Measurements from ENCODE around the gene CDA.
"Not testable (repeated sequence)": the region's sequence is repeated elsewhere in the genome, so short reads cannot be mapped to it uniquely, and the experiment has no call there.

Gene CDA

DNA sequence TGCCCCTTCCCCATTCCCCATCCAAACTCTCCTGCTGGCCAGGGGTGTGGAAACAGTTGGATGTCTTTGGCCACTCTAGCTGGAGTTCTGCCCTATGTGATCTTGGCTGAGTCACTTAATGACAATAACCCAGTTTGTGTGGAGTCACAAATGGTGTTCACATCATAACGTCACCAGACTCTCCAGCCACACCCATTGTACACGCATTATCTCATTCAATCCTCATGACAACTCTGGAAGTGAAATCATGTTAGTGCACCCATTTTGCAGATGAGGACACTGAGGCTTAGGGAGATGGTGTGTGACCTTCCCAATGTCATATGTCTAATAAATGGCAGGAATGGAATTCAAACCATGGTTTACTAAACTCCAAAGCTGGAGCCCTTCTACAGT, 1.2 kb upstream of the CDA start:
- no peak for FAIRE-seq

DNA sequence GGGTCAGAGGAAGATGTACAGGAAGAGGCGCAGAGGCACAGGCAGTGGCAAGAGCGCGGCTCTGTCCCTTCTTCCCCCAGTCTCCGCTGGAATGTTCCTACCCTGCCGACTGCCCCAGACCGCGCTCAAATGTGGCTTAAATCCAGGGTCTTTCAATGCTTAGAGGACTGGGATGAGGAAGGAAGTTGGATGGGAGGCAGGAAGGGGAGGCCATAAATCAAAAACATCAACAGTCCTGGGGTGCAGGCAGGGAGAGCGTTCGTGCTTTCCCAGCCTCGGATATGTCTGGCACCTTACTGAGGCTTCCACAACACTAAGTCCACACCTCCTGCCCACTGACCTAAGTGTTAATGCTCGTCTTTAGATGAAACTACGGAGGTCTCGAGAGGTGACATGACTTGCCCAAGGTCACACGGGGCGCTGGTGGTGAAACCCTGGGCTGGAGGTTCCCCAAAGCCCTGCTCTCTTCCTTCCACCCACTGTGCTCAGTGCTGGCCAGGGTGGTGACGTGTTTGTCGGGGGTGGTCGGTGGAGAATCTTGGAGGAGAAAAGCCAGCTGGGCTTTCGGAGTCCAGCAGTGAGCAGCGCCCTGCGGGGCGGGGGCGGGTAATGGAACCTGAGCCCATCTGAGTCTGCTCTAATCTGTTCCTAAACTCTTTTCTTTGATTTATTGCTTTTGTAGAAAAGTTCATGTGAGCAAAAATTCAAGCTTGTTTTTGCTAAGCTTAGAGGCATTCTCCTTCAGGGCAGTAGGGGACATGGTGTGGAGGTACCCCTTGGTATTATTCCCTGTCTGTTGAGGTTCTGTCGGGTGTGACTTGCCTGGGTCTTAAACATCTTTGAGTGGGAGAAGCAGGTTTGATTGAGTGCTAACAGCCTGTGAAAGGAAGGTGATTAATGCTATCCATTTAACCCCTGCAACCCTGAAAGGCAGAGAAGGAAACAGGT, 708 bp downstream of the CDA start:
- FAIRE-seq = no peak

DNA sequence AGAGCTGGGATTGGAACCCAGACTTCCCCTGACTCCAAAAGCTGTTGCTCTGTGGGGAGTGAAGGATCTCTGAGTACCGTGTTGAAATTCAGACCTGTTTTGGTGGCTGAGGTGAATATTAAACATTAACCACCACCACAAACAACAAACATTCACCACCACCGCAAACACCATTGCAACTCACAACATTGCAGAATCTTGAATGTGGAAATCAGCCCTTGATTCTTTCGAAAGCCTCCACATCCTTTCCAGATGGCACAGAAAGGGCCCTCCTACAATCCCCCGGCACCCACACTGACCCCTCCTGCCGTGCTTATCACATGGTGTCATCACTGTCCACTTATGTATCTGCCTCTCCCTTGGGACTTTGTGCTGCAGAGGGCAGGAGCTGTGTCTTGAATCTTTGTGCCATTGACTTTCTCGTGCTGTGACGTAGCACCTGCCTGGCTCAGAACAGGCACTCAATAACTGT, 1.4 kb downstream of the CDA start:
- no peak for FAIRE-seq

DNA sequence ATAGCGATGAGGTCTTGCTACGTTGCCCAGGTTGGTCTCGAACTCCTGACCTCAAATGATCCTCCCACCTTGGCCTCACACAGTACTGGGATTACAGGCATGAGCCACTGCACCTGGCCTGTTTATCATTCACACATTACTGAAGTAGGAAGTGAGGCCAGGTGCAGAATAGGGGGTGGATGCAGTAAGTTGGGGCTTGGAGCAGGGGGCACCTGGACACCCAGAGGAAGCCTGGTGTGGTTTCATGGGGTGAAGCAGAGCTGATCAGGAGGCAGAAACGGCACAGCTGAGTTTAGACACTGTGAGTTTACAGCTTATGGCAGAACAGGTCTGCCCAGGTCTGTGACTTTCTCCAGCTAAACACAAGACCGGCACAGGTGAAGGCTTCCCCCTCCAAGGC, 4.9 kb downstream of the CDA start:
- no peak for FAIRE-seq

DNA sequence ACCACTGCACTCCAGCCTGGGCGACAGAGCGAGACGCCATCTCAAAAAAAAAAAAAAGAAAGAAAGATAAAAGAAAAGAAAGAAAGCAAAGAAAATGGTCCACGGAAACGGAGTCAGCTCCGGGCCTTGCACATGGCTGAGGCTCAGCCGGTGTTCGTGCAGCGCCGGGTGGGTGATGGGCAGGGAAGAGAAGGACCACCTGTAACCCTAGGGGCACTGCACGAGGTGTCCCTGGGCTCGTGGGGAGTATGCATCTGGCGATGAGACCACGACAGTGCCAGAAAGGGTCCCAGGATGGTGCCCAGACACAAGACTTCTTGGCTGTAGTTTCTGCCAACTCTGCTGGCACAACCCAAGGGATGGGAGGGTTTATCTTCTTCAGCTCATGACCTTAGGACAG, 5.8 kb downstream of the CDA start:
- FAIRE-seq = no peak

DNA sequence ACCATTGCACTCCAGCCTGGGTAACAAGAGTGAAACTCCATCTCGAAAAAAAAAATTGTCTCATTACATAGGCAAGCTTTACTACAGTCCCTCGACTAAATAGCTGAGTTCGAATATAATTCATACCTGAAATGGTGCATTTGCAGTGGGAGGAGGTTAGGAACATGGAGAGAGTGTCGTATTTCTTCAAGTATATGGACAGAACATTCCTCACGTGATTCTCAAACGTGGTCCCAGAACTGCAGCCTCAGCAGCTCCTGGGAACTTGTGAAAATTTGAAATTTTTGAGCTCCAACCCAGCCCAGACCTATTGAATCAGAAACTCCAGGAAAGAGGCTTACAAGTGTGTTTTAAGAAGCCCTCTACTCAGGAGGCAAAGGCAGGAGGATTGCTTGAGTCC, 7.2 kb downstream of the CDA start:
- no peak for FAIRE-seq

DNA sequence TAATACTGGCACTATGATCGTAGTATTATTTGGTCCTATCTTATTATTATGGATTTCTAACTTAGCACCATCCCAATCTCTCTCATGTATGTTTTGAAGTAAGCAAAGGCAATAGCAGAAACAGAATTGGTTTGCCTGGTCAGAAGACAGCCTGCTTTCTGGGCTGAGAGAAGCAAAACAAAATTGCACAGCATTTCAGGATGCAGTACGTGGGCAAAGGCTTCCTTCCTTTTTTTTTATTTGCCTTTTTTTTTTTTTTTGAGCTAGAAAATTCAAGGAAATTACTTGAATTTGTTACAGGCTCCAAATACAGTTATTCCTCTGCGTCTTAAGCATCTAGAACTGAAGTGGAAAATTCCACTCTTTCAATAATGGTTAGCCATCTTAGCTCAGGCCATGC, 8.8 kb downstream of the CDA start:
- no peak for FAIRE-seq

DNA sequence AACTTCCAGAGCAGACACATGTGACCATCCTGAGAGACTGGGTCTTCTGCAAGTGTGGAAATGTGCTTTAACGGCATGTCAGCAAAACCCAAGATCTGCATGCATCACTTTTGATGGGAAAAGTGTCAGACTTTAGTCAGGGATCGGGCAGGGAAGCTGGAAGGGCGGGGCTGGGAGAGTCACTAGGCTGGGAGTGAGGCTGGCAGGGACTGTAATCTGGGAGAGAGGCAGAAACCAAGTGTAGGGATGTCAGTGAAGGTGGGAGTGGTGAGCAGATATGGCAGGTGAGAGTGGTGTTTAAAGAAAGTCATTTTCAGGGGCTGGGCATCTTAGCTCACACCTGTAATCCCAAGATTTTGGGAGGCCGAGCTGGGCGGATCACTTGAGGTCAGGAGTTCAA, 11.3 kb downstream of the CDA start:
- no peak for FAIRE-seq

DNA sequence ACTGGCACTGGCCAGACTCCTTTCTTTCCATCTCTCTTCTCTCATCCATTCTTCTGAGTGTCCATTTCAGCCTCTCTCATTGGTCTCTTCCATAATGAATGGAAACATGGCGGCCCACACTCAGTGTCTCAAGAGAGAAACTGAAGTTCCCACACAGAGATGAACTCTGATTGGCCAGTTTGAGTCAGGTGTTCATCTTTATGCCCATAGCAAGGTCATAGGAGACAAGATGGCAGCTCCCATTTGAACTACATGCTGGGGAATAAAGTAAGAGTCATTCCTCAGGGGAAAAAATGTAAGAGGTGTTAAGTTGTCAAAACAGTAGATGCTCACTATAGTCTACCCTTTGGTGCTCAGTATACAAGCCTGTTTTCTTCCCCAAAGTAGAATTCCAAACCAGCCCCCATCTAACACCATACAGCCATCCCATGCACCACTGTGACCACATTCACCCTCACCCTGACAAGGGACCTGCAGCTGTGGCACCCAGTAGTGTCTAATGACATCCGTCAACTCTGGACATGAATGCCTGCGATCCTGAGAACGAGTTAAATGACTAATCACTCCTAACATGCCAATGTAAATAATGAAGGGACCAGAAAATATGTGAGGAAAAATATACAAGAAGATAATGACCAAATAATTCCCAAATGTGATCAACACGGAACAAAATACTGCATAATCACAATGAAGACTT, 12.4 kb downstream of the CDA start:
- no peak for FAIRE-seq

DNA sequence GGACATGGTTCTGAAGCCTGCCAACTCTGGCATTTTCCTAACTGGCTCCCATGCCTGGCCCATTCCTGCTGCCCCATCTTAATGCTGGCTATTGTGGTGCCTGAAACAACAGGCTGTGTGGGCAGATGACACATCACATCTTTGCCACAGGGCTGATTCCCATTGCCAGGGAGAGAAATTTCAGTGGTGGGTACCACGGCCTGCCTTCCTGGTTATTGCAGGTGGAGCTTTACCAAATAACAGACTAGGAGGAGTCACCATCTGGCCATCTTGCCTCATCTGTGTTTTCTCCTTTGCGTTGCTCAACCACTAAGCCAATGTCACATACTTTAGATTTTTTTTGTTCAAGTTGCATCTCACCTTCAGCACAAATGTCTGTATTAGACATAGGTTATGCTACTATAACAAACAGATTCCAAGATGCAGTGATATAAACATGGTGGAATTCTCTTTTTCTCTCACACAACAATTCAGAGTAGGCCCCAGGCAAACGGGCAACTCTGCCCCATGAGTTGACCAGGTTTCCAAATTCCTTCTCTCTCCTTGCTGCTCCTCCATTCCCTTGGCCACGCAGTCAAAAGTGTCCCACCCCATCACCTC, 14.1 kb downstream of the CDA start:
- no peak for FAIRE-seq

DNA sequence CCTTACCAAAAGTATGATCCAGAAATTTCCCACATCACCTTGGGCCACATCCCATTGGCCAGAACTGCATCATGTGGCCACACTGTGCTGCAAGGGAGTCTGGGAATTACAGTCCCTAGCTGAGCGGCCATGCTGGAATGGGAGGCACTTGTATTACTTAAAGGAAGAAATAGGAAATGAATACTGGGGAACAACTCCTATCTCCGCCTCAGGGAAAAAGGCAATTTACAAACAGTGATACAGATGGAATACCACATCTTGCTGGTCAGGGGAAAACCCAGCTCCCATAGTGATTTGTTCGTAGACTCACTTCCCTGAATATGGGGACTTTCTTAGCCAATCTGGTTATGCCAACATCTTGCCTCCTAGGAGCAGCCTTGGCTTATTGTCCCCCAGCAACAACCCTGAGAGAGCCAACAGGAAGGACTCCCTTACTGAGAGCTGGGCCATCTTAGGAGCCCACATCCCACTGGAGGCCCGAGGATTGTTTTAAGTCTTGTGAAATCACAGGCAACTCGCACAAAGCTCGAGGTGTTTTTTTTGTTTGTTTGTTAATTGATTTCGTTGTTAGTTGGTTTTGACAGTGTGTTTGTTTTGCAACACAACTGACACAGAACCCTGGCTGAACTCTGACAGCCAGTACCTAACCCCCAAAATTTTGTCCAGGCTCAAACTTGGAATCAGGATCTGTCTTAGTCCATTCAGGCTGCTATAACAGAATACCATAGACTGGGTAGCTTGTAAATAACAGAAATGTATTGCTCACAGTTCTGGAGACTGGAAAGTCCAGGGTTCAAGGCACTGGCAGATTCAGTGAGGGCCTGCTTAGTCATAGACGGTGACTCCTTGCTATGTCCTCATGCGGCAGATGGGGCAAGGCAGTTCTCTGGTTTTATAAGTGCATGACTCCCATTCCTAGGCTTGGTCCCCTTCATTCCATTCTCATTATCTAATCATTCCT, 14.9 kb downstream of the CDA start:
- no peak for FAIRE-seq

DNA sequence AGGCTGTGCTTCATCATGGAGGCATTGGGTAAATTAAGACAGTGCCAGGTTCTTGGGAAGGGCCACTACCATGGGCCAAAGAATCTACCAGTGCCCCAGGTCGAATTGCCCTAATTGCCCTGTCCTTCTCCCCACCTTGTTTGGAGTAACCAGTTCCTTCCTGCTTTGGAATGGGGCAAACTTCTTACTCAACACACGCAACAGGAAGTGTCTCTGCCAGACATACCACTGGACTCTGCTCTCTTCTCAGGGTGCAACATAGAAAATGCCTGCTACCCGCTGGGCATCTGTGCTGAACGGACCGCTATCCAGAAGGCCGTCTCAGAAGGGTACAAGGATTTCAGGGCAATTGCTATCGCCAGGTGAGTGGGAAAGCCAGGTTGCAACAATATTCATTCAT, 15.8 kb downstream of the CDA start:
- FAIRE-seq = no peak

DNA sequence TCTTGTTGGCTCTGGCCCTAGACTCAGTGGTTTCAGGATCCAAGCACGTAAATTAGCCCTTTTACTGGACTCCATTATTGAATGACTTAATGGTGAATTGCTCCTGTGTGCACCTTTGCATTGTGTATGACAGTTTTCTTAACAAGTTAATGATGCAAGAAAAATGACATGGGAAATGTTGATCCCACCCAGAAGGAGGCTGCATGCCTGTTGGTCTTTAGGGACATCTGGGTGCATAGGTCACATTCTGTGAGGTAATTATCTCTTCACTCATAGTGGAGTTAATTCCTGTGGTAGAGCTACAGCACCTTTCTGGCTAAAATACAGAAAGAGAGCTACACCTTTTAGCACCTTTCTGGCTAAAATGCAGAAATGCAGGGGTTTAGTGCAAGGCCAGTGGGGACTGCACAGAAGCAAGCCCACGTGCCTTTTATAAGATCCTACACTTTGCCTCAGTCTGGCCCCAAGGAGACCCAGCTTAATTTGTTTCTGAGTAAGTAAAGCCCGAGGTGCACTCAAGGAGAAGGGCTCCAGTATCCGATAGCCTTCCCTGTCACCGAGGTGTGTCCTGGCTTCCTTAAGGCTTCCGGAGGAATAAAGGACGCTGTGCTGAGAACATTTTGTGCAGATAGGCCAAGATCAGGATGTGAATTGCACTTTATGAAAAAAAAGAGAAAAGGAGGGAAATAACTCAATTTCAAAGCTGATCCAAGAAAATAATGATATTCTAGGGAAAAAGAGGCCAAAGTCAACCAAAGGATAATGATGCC, 18.1 kb downstream of the CDA start:
- FAIRE-seq = not testable (repeated sequence)

DNA sequence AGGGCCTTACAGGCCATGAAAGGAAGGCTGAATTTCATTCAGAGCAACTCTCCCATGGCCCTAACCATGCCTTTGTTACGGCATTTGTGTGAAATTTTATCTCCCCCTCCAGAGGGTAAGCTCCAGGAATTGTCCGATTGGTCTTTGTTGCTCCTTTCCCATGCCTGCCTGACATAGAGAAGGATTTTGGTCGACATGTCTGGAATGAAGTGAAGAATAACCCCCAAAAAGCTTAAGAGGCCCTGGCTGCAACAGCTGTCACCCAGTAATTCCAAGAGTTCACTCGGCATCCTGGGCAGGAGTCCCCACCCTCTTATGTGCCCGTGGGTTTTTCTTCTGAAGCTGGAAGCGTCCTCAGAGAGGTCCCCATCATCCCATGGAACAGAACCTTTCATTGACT, 20.6 kb downstream of the CDA start:
- no peak for FAIRE-seq

DNA sequence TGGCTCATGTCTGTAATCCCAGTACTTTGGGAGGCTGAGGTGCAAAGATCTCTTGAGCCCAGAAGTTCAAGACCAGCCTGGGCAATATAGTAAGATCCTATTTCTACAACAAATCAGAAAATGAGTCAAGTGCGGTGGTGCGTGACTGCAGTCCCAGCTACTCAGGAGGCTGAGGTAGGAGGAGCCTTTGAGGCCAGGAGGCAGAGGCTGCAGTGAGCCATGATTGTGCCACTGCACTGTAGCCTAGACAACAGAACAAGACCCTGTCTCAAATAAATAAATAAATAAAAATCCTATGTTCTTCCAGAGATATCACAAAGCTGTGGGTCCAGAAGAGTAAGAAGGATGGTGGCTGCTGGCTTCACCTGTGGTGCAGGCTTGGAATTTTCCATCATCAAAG, 22.1 kb downstream of the CDA start:
- FAIRE-seq = no peak

DNA sequence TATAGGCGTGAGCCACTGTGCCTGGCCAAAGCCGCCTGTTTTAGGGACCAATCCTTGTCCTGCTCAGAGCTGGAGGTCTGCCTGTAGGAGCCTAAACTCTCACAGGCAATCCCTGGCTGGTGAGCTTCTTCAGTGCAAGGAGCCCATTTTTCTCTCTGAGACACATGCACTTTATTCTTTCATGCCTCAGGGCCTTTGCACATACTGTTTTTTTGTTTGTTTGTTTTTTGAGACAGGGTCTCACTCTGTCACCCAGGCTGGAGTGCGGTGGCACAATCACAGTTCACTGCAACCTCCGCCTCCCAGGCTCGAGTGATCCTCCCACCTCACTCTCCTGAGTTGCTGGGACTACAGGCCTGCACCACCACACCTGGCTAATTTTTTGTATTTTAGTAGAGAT, 22.8 kb downstream of the CDA start:
- FAIRE-seq = no peak

DNA sequence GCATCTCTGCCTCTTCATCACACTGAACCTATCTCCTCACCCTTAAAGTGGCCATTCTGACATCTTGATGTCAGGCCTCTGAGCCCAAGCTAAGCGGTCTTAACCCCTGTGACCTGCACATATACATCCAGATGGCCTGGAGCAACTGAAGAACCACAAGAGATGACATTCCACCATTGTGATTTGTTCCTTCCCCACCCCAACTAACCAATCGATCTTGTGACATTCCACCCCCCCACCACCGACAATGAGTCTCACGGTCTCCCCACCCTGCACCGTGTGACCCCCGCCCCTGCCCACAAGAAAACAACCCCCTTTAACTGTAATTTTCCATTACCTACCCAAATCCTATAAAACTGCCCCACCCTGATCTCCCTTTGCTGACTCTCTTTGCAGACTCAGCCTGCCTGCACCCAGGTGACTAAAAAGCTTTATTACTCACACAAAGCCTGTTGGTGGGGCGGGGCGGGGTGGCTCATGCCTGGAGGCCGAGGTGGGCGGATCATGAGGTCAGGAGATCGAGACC, 23.4 kb downstream of the CDA start:
- FAIRE-seq = no peak

DNA sequence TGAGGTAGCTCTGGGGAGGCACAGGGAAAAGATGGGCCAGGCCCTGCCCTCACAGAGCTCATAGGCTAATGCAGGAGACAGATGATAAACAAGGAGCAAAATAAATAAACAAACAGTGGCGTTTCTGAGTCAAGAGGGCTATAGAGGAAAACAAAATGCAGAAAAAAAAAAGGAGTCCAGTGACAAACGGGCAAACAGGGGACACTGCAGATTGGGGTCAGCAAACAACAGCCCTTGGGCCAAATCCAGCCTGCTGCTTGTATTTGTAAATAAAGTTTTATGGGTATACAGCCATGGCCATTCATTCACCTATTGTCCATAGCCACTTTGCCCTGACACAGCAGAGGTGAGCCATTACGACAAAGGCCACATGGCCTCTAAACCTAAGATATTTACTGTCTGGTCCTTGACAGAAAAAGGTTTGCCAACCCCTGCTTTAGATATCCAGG, 25.3 kb downstream of the CDA start:
- FAIRE-seq = no peak

DNA sequence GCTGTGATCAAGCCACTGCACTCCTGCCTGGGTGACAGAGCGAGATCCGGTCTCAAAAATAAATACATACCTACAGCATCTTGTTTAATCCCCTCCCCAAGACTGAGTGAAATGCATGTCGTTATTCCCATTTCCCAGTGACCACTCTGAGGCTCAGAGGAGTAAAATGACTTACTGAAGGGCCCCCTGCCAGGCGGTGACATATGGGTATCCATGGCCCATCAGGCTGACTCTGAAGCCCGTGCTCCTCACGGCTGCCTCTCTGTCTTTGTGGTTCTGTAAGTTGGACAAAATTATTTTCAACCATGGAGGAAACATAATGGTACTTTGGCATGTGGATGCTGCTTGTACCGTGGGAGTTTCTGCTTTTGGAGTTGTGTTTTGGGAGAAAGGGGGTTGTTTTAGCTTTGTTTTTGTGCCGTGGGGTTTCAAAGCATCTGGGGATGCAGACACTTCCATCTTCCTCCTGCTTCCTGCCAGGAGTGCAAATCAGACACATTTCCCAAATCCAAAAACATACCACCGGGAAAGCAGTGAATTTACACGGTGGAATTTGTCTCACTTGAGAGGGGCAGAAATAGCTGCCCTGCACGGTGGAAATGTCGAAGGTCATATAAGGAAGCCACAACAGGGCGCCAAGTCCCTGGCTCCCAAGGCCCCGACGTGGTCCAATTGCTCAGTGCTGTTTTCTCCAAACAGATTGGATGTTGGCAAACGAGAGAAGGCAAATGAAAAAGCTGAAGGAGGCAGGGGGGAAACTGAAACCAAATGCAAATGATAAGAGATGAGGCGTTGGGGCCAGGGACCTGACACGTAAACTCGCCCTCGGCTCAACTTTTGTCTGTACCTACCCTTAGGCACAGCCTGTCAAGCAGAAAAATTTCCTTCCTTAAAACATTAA, 27.3 kb downstream of the CDA start:
- FAIRE-seq = peak; percentile 93

DNA sequence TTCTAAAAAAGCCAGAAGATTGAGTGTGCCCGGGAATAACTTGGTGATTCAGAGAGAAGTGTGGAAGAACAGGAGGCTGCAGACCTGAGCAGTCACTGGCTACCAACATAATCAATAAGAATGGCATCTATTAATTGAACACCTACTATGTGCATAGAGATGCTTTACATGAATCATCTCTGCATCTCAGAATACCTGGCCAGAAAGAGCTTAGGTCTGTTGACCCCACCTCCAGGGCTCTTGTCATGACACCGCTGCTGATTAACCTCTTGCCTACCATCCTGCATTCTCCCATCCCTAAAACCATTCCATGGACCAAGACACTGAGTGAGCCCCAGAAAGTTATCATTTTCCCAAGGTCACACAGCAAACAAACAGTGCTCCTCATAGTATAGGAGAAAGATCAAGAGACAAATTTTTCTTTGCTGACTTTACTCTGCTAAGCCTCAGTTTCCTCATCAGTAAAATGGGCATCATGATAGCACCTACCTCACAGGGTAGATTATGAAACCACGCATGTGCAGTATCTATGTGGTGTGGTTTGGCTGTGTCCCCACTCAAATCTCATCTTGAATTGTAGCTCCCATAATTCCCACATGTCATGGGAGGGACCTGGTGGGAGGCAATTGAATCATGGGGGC, 28.1 kb downstream of the CDA start:
- FAIRE-seq = no peak
